Neural progenitor cell (in vitro differentiated cells): ENCODE results near the gene TAP2. TPM values are rescaled to one million over a fixed set of nuclear protein-coding genes. Genes with fewer than 3 reads are reported as not detected.

Source experiments
- DNase-seq: peaks from one replicate; pipeline ENCODE4 v3.0.0-alpha.2; 2016; ENCODE audit warnings: low spot score
- H2AFZ ChIP-seq: fragments of 200-600 bp; sonication (generic); replicated peaks from 2 replicates; pipeline ENCODE4 v1.6.1; 2016; ENCODE audit warnings: antibody characterized with exemption
- H3F3A ChIP-seq: fragments of 200-600 bp; sonication (generic); 2 replicates; pipeline ENCODE4 v1.6.1; 2016; ENCODE audit warnings: antibody characterized with exemption, low read depth
- H3K27ac ChIP-seq: fragments of 200-600 bp; sonication (generic); 2 replicates; pipeline ENCODE4 v1.5.1; 2016; ENCODE audit warnings: mild to moderate bottlenecking
- H3K27me3 ChIP-seq: fragments of 200-600 bp; sonication (generic); 2 replicates; pipeline ENCODE4 v1.6.1; 2016; ENCODE audit warnings: mild to moderate bottlenecking, moderate library complexity
- H3K36me3 ChIP-seq: fragments of 200-600 bp; sonication (generic); 2 replicates; pipeline ENCODE4 v1.5.1; 2016
- H3K4me1 ChIP-seq: fragments of 200-600 bp; sonication (generic); 2 replicates; pipeline ENCODE4 v1.6.1; 2016; ENCODE audit warnings: mixed run types
- H3K4me2 ChIP-seq: fragments of 200-600 bp; sonication (generic); 2 replicates; pipeline ENCODE4 v1.6.1; 2016
- H3K4me3 ChIP-seq: fragments of 200-600 bp; sonication (generic); 2 replicates; pipeline ENCODE4 v1.5.1; 2016
- H3K79me2 ChIP-seq: fragments of 200-600 bp; sonication (generic); 2 replicates; pipeline ENCODE4 v1.6.1; 2016; ENCODE audit warnings: low read depth
- H3K9ac ChIP-seq: fragments of 200-600 bp; sonication (generic); 2 replicates; pipeline ENCODE4 v1.6.1; 2016
- H3K9me3 ChIP-seq: fragments of 200-600 bp; sonication (generic); 2 replicates; pipeline ENCODE4 v1.5.1; 2016; ENCODE audit warnings: low read depth
- H4K20me1 ChIP-seq: fragments of 200-600 bp; sonication (generic); 2 replicates; pipeline ENCODE4 v1.6.1; 2016; ENCODE audit warnings: low read depth
- H3K27ac Mint-ChIP-seq: 3 replicates; pipeline ENCODE4 v1.8.0; 2021; ENCODE audit warnings: mixed read lengths
- H3K27me3 Mint-ChIP-seq: 2 replicates; pipeline ENCODE4 v1.8.0; 2022; ENCODE audit warnings: low read depth, mild to moderate bottlenecking, inconsistent platforms, moderate library complexity, mixed read lengths; ENCODE audit not compliant: insufficient read depth
- H3K36me3 Mint-ChIP-seq: 3 replicates; pipeline ENCODE4 v1.8.0; 2021; ENCODE audit warnings: mixed read lengths
- H3K4me1 Mint-ChIP-seq: 3 replicates; pipeline ENCODE4 v1.8.0; 2021; ENCODE audit warnings: mixed read lengths
- H3K4me3 Mint-ChIP-seq: 3 replicates; pipeline ENCODE4 v1.8.0; 2021; ENCODE audit warnings: mild to moderate bottlenecking, moderate library complexity, mixed read lengths
- H3K9me3 Mint-ChIP-seq: 3 replicates; pipeline ENCODE4 v1.8.0; 2020; ENCODE audit warnings: mixed read lengths
- CTCF ChIP-seq: fragments of 200-600 bp; sonication (generic); IDR thresholded peaks from 2 replicates; pipeline ENCODE4 v1.5.1; 2017; ENCODE audit warnings: antibody characterized with exemption, mild to moderate bottlenecking
- EZH2 ChIP-seq: fragments of 200-600 bp; sonication (generic); IDR thresholded peaks from 2 replicates; pipeline ENCODE4 v1.6.1; 2017; ENCODE audit warnings: antibody characterized with exemption, mild to moderate bottlenecking, moderate library complexity
- EZH2phosphoT487 ChIP-seq: fragments of 200-600 bp; sonication (generic); IDR thresholded peaks from 2 replicates; pipeline ENCODE4 v1.6.1; 2017; ENCODE audit warnings: antibody characterized with exemption
- total RNA-seq: library from RNA; depleted of rRNA; stranded (reverse); fragments of >200 nt; gene quantifications from 2 replicates; pipeline ENCODE4 v1.2.3, GENCODE V29; 2015; ENCODE audit warnings: low replicate concordance

The TAP2 gene
- total RNA-seq, 1 donor from 2014 or later, result 2.9 TPM

- Mint-ChIP-seq H3K27me3 (peaks cover 14% of the 10 kb centered on the region), H3K36me3 (no peaks in the 10 kb centered on the region), H3K4me1 (no peaks in the 10 kb centered on the region), H3K9me3 (peaks cover 5% of the 10 kb centered on the region), H3K27ac (no peak overlapping the region), H3K4me3 (no peak overlapping the region)
- H3K9me3 ChIP-seq, result no peaks in the 10 kb centered on the region
- peaks cover 60% of the 10 kb centered on the region for H3K27me3 ChIP-seq
- H3K79me2 ChIP-seq, result no peaks in the 10 kb centered on the region
- H3K4me1 ChIP-seq, result no peaks in the 10 kb centered on the region
- H3K36me3 ChIP-seq, result no peaks in the 10 kb centered on the region
- no peak overlapping the region for H3K4me2 ChIP-seq
- H3K27ac ChIP-seq, result no peak overlapping the region
- no peak overlapping the region for H3K9ac ChIP-seq
- H2AFZ ChIP-seq, result no peak overlapping the region
- H3K4me3 ChIP-seq, result no peak overlapping the region
- TF ChIP-seq CTCF (no peak), EZH2 (no peak), EZH2phosphoT487 (no peak)
- DNase-seq, result no peak
- H3F3A ChIP-seq, result no peaks in the 10 kb centered on the region
- no peaks in the 10 kb centered on the region for H4K20me1 ChIP-seq
These were observed 29.2 kb upstream of the TAP2 start for GRCh38 chr6:32867554-32868256.

- no peak for TF ChIP-seq EZH2phosphoT487
- no peak for TF ChIP-seq EZH2
- TF ChIP-seq CTCF, result no peak
- Histone ChIP-seq H3K79me2 (no peaks in the 10 kb centered on the region), H3K4me3 (no peak overlapping the region), H2AFZ (no peak overlapping the region), H3K27ac (no peak overlapping the region), H3K9me3 (no peaks in the 10 kb centered on the region), H3K9ac (no peak overlapping the region), H3K27me3 (peaks cover 60% of the 10 kb centered on the region), H3K4me2 (no peak overlapping the region), H4K20me1 (no peaks in the 10 kb centered on the region), H3K36me3 (no peaks in the 10 kb centered on the region), H3K4me1 (no peaks in the 10 kb centered on the region), H3F3A (no peaks in the 10 kb centered on the region)
- no peaks in the 10 kb centered on the region for H3K9me3 Mint-ChIP-seq
- no peak for DNase-seq
- H3K4me1 Mint-ChIP-seq, result no peaks in the 10 kb centered on the region
- no peak overlapping the region for H3K4me3 Mint-ChIP-seq
- peaks cover 14% of the 10 kb centered on the region for H3K27me3 Mint-ChIP-seq
- no peak overlapping the region for H3K27ac Mint-ChIP-seq
- no peaks in the 10 kb centered on the region for H3K36me3 Mint-ChIP-seq
These were observed 28.5 kb upstream of the TAP2 start for GRCh38 chr6:32867022-32867477.

- no peak overlapping the region for H2AFZ ChIP-seq
- H3F3A ChIP-seq, result no peaks in the 10 kb centered on the region
- Mint-ChIP-seq H3K4me3 (no peak overlapping the region), H3K4me1 (no peaks in the 10 kb centered on the region), H3K9me3 (no peaks in the 10 kb centered on the region), H3K36me3 (no peaks in the 10 kb centered on the region), H3K27me3 (peaks cover 9% of the 10 kb centered on the region), H3K27ac (no peak overlapping the region)
- no peaks in the 10 kb centered on the region for H3K9me3 ChIP-seq
- H3K9ac ChIP-seq, result no peak overlapping the region
- H3K79me2 ChIP-seq, result no peaks in the 10 kb centered on the region
- no peaks in the 10 kb centered on the region for H4K20me1 ChIP-seq
- peaks cover 50% of the 10 kb centered on the region for H3K27me3 ChIP-seq
- no peaks in the 10 kb centered on the region for H3K36me3 ChIP-seq
- H3K4me3 ChIP-seq, result no peak overlapping the region
- no peak overlapping the region for H3K4me2 ChIP-seq
- TF ChIP-seq EZH2, result no peak
- no peak for TF ChIP-seq EZH2phosphoT487
- TF ChIP-seq CTCF, result no peak
- no peak overlapping the region for H3K27ac ChIP-seq
- peaks cover 2% of the 10 kb centered on the region for H3K4me1 ChIP-seq
- DNase-seq, result no peak
These were observed 27.3 kb upstream of the TAP2 start for GRCh38 chr6:32865724-32866443.
